Naive B cell (primary cell): ENCODE data around the gene AGFG2. TPM values are rescaled to one million over a fixed set of nuclear protein-coding genes. Genes with fewer than 3 reads are reported as not detected.
"Not testable (repeated sequence)": the region's sequence is repeated elsewhere in the genome, so short reads cannot be mapped to it uniquely, and the experiment has no call there.

Experiments
- ATAC-seq, 2 donors: fragments of 150-1000 bp; cut with Tn5 transposase; 2 replicates each; pipeline ENCODE4 v1.10.0; 2021; ENCODE audit warnings: low read depth in 2 of 2, mild to moderate bottlenecking in 2 of 2, moderate library complexity in 2 of 2
- DNase-seq: peaks from one replicate; pipeline ENCODE4 v3.0.0; 2022
- H3K27ac Mint-ChIP-seq, 6 donors: one replicate each; pipeline ENCODE4 v1.8.0; 2020 to 2022; ENCODE audit warnings: mild to moderate bottlenecking in 6 of 6, mixed read lengths in 6 of 6, moderate library complexity in 5 of 6, inconsistent platforms in 2 of 6
- H3K27me3 Mint-ChIP-seq, 3 donors: one replicate each; pipeline ENCODE4 v1.8.0; 2021 to 2022; ENCODE audit warnings: mixed read lengths in 3 of 3, mild to moderate bottlenecking in 1 of 3
- H3K36me3 Mint-ChIP-seq, 2 donors: one replicate each; pipeline ENCODE4 v1.8.0; 2020 to 2022; ENCODE audit warnings: mixed read lengths in 2 of 2, inconsistent platforms in 1 of 2, mild to moderate bottlenecking in 1 of 2
- H3K4me1 Mint-ChIP-seq, 3 donors: one replicate each; pipeline ENCODE4 v1.8.0; 2020 to 2022; ENCODE audit warnings: mixed read lengths in 3 of 3, inconsistent platforms in 1 of 3, mild to moderate bottlenecking in 1 of 3, moderate library complexity in 1 of 3
- H3K4me3 Mint-ChIP-seq, 8 donors: one replicate each; pipeline ENCODE4 v1.8.0; 2020 to 2022; ENCODE audit warnings: mild to moderate bottlenecking in 8 of 8, mixed read lengths in 8 of 8, moderate library complexity in 8 of 8, inconsistent platforms in 2 of 8
- H3K9me3 Mint-ChIP-seq, 7 donors: one replicate each; pipeline ENCODE4 v1.8.0; 2020 to 2022; ENCODE audit warnings: mixed read lengths in 7 of 7, mild to moderate bottlenecking in 5 of 7, inconsistent platforms in 2 of 7, moderate library complexity in 1 of 7
- polyA plus RNA-seq, 6 donors: library from polyadenylated mRNA; unstranded; fragments of 300-500 nt; fragmentation: Illumina TruSeq; gene quantifications; one replicate each; pipeline ENCODE4 v1.2.3, GENCODE V29; 2021; ENCODE audit warnings: low read depth in 6 of 6

AGFG2 gene
- polyA plus RNA-seq, 6 donors from 2014 or later, result 3.1 to 5.9 (median 4.1) TPM; not detected in 1

DNA sequence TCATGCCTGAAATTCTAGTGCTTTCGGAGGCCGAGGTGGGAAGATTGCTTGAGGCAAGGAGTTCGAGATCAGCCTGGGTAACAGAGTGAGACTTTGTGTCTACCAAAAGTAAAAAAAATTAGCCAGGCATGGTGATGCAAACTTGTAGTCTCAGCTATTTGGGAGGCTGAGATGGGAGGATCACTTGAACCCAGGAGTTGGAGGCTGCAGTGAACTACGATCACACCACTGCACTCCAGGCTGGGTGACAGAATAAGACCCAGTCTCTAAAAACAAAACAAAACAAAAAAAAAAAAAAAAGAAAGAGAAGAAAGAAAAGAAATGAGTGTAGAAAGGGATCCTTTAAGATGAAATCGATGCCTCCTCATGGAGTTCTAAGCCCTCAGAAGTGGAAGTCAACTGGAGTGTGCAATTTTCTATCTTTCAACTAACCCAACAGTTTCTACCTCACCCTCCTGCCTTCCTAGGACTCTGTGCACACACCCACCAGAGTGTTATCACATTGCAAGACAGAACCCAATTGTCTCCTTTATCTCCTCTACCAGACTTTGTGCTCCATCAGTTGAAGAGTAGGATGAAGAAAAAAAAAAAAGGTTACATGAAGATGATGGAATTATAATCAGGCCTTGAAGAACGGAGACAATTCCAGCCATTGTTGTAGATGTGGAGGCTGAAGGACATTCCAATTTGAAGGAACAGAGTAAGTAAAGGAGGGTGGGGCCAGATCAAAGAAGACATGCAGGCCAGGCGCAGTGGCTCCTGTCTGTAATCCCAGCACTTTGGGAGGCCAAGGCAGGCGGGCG, 28.4 kb upstream of the AGFG2 start:
- no peak overlapping the region for H3K27ac Mint-ChIP-seq
- H3K4me1 Mint-ChIP-seq, result no peaks in the 10 kb centered on the region
- no peak for DNase-seq
- H3K4me3 Mint-ChIP-seq, result no peak overlapping the region
- no peaks in the 10 kb centered on the region for H3K9me3 Mint-ChIP-seq
- ATAC-seq, result no peak
- H3K36me3 Mint-ChIP-seq, result no peaks in the 10 kb centered on the region
- peaks cover 16 to 45% (median 39%) of the 10 kb centered on the region in 3 donors for H3K27me3 Mint-ChIP-seq

DNA sequence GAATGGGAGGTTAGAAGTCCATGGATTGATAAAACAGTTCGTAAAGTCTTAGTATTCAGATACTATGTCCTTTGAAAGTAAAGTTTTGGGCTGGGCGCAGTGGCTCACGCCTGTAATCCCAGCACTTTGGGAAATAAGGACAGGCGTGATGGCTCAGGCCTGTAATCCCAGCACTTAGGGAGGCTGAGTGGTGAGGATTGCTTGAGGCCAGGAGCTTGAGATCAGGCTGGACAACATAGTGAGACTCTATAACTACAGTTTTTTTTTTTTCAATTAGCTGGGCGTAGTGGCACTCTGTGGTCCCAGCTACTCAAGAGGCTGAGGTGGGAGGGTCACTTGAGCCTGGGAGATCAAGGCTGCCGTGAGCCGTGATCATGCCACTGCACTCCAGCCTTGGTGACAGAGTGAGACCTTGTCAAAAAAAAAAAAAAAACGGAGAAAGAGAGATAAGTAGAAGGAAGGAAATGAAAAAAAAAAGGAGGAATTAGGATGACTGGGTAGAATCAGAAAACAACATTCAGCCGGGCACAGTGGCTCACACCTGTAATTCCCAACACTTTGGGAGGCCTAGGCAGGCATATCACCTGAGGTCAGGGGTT, 25.7 kb upstream of the AGFG2 start:
- Mint-ChIP-seq H3K27me3 (peaks cover 11 to 44% (median 31%) of the 10 kb centered on the region in 3 donors), H3K4me3 (no peak overlapping the region), H3K36me3 (no peaks in the 10 kb centered on the region), H3K9me3 (no peaks in the 10 kb centered on the region), H3K27ac (no peak overlapping the region), H3K4me1 (no peaks in the 10 kb centered on the region)
- no peak for DNase-seq
- no peak for ATAC-seq

- DNase-seq (no peak), ATAC-seq (no peak)
- Mint-ChIP-seq H3K4me1 (no peaks in the 10 kb centered on the region), H3K27ac (peak overlapping the region in 1 of 6 donors; percentile 84), H3K9me3 (no peaks in the 10 kb centered on the region), H3K36me3 (no peaks in the 10 kb centered on the region), H3K4me3 (peak overlapping the region in 1 of 8 donors; percentile 56), H3K27me3 (peaks cover 11 to 41% (median 24%) of the 10 kb centered on the region in 3 donors)
These were observed 23.9 kb upstream of the AGFG2 start for GRCh38 chr7:100515072-100515532.

GRCh38 chr7:100516135-100516812, 22.7 kb upstream of the AGFG2 start:
- Mint-ChIP-seq H3K4me1 (no peaks in the 10 kb centered on the region), H3K27ac (no peak overlapping the region), H3K27me3 (peaks cover 6 to 32% (median 15%) of the 10 kb centered on the region in 3 donors), H3K4me3 (no peak overlapping the region), H3K9me3 (no peaks in the 10 kb centered on the region), H3K36me3 (no peaks in the 10 kb centered on the region)
- ATAC-seq (no peak), DNase-seq (no peak)

DNA sequence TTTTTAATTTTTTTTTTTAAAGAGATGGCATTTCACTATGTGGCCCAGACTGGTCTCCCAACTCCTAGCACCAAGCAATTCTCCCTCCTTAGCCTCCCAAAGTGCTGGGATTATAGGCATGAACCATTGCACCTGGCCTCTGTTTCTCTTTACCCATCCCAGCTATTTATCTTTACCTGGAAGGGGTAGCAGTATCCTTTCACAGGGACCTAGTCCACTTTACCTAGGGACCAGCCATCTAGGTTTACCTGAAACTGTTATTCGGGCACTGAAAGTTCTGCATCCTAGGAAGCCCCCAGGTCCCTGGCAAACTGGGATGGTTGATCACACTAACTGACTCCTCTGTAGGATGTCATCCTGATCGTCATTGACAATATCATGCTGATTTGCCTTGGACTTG, 21.7 kb upstream of the AGFG2 start:
- no peak for ATAC-seq
- H3K27me3 Mint-ChIP-seq, result peaks cover 6 to 32% (median 15%) of the 10 kb centered on the region in 3 donors

DNA sequence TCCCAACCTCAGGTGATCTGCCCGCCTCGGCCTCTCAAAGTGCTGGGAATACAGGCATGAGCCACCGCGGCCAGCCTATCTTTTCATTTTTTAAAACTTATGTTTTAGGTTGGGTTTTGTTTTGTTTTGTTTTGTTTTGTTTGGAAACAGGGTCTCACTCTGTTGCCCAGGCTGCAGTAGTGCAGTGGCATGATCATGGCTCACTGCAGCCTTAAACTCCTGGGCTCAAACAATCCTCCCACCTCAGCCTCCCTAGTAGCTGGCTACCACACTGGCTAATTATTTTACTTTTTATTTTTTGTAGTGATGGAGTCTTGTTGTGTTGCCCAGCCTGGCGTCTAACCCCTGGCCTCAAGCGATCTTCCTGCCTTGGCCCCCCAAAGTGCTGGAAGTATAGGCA, 19.4 kb upstream of the AGFG2 start:
- peaks cover 0 to 3% (median 0%) of the 10 kb centered on the region in 3 donors for H3K4me1 Mint-ChIP-seq
- no peaks in the 10 kb centered on the region for H3K36me3 Mint-ChIP-seq
- H3K4me3 Mint-ChIP-seq, result no peak overlapping the region
- peaks cover 0 to 20% (median 8%) of the 10 kb centered on the region in 3 donors for H3K27me3 Mint-ChIP-seq
- H3K27ac Mint-ChIP-seq, result no peak overlapping the region
- ATAC-seq, result no peak
- H3K9me3 Mint-ChIP-seq, result peaks cover 0 to 2% (median 0%) of the 10 kb centered on the region in 7 donors
- DNase-seq, result no peak

More for the DNA sequence above, 21.7 kb upstream of the AGFG2 start:
- no peaks in the 10 kb centered on the region for H3K36me3 Mint-ChIP-seq
- H3K27ac Mint-ChIP-seq, result no peak overlapping the region
- peaks cover 0 to 3% (median 0%) of the 10 kb centered on the region in 3 donors for H3K4me1 Mint-ChIP-seq
- no peaks in the 10 kb centered on the region for H3K9me3 Mint-ChIP-seq
- DNase-seq, result no peak
- no peak overlapping the region for H3K4me3 Mint-ChIP-seq

DNA sequence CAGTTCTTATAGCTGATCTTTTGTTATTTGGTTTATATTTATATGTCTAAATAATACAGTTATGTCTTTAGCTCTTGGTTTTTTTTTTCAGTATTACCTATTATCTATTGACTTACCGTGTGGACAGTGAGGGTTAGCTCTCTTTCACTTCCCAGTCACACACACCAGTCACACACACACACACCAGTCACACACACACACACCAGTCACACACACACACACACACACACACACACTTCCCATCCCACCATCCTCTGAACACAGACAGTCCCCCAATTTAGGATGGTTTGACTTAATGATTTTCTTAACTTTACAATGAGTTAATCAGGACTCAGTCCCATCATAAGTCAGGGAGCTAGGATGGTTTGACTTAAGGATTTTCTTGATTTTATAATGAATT, 18.9 kb upstream of the AGFG2 start:
- H3K9me3 Mint-ChIP-seq, result peaks cover 0 to 2% (median 0%) of the 10 kb centered on the region in 7 donors
- peaks cover 0 to 3% (median 0%) of the 10 kb centered on the region in 3 donors for H3K4me1 Mint-ChIP-seq
- DNase-seq (no peak), ATAC-seq (no peak)
- H3K4me3 Mint-ChIP-seq, result no peak overlapping the region
- H3K27me3 Mint-ChIP-seq, result peaks cover 0 to 19% (median 4%) of the 10 kb centered on the region in 3 donors
- no peak overlapping the region for H3K27ac Mint-ChIP-seq
- H3K36me3 Mint-ChIP-seq, result no peaks in the 10 kb centered on the region

GRCh38 chr7:100521076-100521475, 17.9 kb upstream of the AGFG2 start:
- no peak for ATAC-seq
- Mint-ChIP-seq H3K9me3 (peaks cover 0 to 2% (median 0%) of the 10 kb centered on the region in 7 donors), H3K27ac (peak overlapping the region in 2 of 6 donors; percentile 61 to 83)

DNA sequence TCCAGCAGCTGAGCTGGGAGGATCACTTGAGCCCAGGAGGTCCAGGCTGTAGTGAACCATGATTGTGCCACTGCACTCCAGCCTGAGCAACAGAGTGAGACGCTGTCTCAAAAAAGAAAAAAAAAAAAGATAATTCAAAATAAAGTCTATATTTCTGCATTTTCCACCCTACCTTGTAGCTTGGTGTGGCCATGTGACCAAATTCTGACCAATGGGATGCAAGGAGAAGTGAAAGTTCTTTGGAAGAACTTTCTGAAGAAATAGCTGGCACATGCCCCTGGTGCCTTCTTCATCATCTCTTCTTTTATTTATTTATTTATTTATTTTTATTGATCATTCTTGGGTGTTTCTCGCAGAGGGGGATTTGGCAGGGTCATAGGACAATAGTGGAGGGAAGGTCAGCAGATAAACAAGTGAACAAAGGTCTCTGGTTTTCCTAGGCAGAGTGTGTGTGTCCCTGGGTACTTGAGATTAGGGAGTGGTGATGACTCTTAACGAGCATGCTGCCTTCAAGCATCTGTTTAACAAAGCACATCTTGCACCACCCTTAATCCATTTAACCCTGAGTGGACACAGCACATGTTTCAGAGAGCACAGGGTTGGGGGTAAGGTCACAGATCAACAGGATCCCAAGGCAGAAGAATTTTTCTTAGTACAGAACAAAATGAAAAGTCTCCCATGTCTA, 17.0 kb upstream of the AGFG2 start:
- ATAC-seq, result peak in 1 of 2 donors; percentile 58
- not testable (repeated sequence) for H3K4me3 Mint-ChIP-seq, H3K9me3 Mint-ChIP-seq

More at GRCh38 chr7:100521076-100521475, 17.9 kb upstream of the AGFG2 start:
- H3K36me3 Mint-ChIP-seq, result no peaks in the 10 kb centered on the region
- peaks cover 0 to 3% (median 0%) of the 10 kb centered on the region in 3 donors for H3K4me1 Mint-ChIP-seq
- no peak for DNase-seq
- no peak overlapping the region for H3K4me3 Mint-ChIP-seq
- H3K27me3 Mint-ChIP-seq, result peaks cover 0 to 9% (median 0%) of the 10 kb centered on the region in 3 donors

DNA sequence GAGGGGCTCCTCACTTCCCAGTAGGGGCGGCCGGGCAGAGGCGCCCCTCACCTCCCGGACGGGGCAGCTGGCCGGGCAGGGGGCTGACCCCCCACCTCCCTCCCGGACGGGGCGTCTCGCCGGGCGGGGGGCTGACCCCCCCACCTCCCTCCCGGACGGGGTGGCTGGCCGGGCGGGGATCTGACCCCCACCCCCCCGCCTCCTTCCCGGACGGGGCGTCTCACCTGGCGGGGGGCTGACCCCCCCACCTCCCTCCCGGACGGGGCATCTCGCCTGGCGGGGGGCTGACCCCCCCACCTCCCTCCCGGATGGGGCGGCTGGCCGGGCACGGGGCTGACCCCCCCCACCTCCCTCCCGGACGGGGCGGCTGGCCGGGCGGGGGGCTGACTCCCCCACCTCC, 15.8 kb upstream of the AGFG2 start:
- not testable (repeated sequence) for H3K27ac Mint-ChIP-seq, H3K9me3 Mint-ChIP-seq, H3K36me3 Mint-ChIP-seq, H3K4me1 Mint-ChIP-seq, ATAC-seq, DNase-seq, H3K27me3 Mint-ChIP-seq, H3K4me3 Mint-ChIP-seq

More for the DNA sequence above, 17.0 kb upstream of the AGFG2 start:
- H3K27ac Mint-ChIP-seq, result peak overlapping the region in 1 of 6 donors; percentile 81
- peak; percentile 3 for DNase-seq
- not testable (repeated sequence) for H3K36me3 Mint-ChIP-seq, H3K4me1 Mint-ChIP-seq, H3K27me3 Mint-ChIP-seq

DNA sequence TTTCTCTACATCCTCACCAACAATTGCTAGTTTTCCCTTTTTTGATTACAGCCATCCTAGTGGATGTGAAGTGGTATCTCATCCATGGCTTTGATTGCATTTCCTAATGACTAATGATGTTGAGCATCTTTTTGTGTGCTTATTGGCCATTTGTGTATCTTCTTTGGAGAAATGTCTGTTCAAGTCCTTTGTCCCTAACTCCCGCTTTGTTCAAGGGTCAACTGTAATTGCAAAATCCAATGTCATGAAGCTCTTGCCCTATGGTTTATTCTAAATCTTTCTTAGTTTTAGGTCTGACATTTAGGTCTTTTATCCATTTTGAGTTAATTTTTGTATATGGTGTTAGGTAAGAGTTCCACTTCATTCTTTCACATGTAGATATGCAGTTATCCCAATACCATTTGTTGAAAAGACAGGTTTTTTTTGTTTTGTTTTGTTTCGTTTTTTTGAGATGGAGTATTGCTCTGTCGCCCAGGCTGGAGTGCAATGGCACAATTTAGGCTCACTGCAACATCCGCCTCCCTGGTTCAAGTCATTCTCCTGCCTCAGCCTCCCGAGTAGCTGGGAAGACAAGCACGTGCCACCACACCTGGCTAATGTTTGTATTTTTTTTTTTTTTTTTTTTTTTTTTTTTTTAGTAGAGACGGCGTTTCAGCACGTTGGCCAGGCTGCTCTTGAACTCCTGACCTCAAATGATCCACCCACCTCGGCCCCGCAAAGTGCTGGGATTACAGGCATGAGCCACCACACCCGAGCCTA, 10.7 kb upstream of the AGFG2 start:
- H3K27ac Mint-ChIP-seq, ATAC-seq, DNase-seq, H3K9me3 Mint-ChIP-seq, H3K4me1 Mint-ChIP-seq, H3K36me3 Mint-ChIP-seq, H3K4me3 Mint-ChIP-seq: not testable (repeated sequence)
- peaks cover 0 to 10% (median 10%) of the 10 kb centered on the region in 3 donors for H3K27me3 Mint-ChIP-seq

DNA sequence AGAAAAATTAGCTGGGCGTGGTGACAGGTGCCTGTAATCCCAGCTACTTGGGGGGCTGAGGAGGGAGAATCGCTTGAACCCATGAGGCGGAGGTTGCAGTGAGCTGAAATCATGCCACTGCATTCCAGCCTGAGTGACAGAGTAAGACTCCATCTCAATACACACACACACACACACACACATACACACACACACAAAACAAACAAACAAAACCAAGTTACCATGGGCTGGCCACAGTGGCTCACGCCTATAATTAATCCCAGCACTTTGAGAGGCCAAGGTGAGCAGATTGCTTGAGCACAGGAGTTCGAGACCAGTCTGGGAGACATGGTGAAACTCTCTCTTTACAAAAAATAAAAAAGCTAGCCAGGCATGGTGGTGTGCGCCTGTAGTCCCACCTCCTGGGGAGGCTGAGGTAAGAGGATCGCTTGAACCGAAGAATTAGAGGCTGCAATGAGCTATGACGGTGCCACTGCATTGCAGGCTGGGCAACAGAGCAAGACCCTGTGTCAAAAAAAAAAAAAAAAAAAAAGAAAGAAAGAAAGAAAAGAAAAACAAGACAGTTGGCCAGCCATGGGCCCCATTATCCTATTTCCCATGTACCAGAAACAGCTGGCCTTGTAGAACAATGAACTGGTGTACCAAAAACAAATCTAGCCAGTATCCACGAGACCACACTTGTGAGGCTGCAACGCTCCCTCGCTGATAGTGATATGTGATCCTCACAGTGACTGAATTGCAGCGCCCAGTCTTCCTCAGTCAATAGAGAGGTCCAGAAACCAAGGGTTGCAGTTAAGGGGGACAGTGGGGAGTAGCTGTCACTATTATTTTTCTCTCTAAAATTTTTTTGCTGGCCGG, 6.6 kb upstream of the AGFG2 start:
- Mint-ChIP-seq H3K27me3 (peaks cover 0 to 12% (median 10%) of the 10 kb centered on the region in 3 donors), H3K4me3 (no peak overlapping the region), H3K9me3 (no peaks in the 10 kb centered on the region), H3K27ac (peak overlapping the region in 1 of 6 donors; percentile 52), H3K4me1 (no peaks in the 10 kb centered on the region), H3K36me3 (no peaks in the 10 kb centered on the region)
- DNase-seq, result no peak
- no peak for ATAC-seq
